ENCODE measurements around the gene PCDHGA4.
"Not testable (repeated sequence)": the region's sequence is repeated elsewhere in the genome, so short reads cannot be mapped to it uniquely, and the experiment has no call there.

The PCDHGA4 gene

DNA sequence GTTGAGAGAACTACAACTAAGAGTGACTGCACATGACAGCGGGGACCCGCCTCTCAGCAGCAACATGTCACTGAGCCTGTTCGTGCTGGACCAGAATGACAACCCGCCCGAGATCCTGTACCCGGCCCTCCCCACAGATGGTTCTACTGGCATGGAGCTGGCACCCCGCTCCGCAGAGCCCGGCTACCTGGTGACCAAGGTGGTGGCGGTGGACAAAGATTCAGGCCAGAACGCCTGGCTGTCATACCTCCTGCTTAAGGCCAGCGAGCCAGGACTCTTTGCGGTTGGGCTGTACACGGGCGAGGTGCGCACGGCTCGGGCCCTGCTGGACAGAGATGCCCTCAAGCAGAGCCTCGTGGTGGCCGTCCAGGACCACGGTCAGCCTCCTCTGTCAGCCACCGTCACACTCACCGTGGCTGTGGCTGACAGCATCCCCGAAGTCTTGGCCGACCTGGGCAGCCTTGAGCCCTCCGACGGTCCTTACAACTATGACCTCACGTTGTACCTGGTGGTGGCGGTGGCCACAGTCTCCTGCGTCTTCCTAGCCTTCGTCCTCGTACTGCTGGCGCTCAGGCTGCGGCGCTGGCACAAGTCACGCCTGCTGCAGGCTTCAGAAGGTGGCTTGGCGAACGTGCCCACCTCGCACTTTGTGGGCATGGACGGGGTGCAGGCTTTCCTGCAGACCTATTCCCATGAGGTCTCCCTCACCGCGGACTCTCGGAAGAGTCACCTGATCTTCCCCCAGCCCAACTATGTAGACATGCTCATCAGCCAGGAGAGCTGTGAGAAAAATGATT is 29.8 kb downstream of the PCDHGA4 start:
- no peak for DNase-seq

DNA sequence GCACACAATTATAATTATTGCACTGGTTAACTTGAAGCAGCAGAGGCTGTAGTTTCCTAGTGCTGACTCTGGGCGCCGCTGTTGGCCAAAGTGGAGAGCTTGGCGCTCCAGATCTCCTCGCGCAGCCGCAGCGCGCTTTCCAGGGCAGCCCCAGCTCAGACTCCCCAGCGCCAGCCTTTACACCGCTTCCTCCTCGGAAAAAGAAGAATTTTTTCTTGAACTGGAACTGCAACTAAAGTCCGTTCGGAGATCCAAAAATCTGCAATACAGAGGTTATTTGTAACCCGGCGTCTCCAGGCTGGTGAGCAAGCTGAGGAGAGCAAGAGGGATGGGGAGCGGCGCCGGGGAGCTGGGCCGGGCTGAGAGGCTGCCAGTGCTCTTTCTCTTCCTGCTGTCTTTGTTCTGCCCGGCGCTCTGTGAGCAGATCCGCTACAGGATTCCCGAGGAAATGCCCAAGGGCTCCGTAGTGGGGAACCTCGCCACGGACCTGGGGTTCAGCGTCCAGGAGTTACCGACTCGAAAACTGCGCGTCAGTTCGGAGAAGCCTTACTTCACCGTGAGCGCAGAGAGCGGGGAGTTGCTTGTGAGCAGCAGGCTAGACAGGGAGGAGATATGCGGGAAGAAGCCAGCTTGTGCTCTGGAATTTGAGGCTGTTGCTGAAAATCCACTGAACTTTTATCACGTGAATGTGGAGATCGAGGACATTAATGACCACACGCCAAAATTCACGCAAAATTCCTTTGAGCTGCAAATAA is 32.9 kb downstream of the PCDHGA4 start, which contains the start of gene PCDHGB4:
PCDHGB4 (plus strand) TSS at position 142 of the 755 bp plus-strand sequence; CDS start at position 329, 187 bp downstream.
- DNase-seq: not testable (repeated sequence)

DNA sequence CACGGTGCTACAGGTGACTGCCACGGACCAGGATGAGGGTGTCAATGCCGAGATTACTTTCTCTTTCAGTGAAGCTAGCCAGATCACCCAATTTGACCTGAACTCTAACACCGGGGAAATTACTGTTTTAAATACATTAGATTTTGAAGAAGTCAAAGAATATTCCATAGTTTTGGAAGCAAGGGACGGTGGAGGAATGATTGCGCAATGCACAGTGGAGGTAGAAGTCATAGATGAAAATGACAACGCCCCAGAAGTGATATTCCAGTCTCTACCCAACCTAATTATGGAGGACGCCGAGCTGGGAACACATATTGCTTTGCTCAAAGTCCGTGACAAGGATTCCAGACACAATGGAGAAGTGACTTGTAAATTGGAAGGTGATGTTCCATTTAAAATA is 33.8 kb downstream of the PCDHGA4 start:
- no peak for DNase-seq

DNA sequence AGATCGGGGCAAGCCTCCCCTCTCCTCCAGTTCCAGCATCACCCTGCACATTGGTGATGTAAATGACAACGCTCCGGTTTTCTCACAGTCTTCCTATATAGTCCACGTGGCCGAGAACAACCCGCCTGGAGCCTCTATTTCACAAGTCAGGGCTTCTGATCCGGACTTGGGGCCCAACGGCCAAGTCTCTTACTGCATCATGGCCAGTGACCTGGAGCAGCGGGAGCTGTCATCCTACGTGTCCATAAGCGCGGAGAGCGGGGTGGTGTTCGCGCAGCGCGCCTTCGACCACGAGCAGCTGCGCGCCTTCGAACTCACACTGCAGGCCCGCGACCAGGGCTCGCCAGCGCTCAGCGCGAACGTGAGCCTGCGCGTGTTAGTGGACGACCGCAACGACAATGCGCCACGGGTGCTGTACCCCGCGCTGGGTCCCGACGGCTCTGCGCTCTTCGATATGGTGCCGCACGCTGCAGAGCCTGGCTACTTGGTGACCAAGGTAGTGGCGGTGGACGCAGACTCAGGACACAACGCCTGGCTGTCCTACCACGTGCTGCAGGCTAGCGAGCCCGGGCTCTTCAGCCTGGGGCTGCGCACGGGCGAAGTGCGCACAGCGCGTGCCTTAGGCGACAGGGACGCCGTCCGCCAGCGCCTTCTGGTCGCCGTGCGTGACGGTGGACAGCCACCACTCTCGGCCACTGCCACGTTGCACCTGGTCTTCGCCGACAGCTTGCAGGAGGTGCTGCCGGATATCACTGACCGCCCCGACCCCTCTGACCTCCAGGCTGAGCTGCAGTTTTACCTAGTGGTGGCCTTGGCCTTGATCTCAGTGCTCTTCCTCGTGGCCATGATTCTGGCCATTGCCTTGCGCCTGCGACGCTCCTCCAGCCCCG is 34.6 kb downstream of the PCDHGA4 start:
- DNase-seq: no peak

DNA sequence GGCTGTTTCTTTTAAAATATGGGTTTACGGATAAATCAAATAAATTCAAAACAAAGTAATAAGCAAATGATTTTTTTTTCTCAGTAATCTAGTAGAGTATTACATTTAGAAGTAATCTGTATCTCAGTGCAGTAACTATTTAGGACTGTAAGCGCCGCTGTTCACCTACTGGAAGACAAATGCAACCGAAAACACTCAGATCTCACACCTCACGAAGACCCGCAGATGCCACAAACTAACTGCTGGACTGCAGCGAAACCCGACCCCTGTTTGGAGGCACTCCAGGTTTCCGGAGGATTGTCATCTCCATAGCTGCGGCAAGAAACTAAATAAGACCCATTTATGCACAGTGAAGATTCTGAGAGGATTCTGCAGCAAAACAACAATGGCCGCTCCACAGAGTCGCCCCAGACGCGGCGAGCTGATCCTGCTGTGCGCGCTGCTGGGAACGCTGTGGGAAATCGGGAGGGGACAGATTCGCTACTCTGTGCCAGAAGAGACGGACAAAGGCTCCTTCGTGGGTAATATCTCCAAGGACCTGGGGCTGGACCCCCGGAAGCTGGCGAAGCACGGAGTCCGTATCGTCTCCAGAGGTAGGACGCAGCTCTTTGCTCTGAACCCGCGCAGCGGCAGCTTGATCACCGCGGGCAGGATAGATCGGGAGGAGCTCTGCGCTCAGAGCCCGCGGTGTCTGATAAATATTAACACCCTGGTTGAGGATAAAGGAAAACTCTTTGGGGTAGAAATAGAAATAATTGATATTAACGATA is 37.8 kb downstream of the PCDHGA4 start, which contains the start of gene PCDHGA8:
PCDHGA8 (plus strand) TSS at position 205 of the 770 bp plus-strand sequence; CDS start at position 386, 181 bp downstream.
- no peak for DNase-seq

DNA sequence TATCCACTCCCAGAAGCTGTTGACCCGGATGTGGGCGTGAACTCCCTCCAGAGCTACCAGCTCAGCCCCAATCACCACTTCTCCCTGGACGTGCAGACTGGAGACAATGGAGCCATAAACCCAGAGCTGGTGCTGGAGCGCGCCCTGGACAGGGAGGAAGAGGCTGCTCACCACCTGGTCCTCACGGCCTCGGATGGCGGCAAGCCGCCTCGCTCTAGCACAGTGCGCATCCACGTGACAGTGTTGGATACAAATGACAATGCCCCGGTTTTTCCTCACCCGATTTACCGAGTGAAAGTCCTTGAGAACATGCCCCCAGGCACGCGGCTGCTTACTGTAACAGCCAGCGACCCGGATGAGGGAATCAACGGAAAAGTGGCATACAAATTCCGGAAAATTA is 38.4 kb downstream of the PCDHGA4 start:
- no peak for DNase-seq

DNA sequence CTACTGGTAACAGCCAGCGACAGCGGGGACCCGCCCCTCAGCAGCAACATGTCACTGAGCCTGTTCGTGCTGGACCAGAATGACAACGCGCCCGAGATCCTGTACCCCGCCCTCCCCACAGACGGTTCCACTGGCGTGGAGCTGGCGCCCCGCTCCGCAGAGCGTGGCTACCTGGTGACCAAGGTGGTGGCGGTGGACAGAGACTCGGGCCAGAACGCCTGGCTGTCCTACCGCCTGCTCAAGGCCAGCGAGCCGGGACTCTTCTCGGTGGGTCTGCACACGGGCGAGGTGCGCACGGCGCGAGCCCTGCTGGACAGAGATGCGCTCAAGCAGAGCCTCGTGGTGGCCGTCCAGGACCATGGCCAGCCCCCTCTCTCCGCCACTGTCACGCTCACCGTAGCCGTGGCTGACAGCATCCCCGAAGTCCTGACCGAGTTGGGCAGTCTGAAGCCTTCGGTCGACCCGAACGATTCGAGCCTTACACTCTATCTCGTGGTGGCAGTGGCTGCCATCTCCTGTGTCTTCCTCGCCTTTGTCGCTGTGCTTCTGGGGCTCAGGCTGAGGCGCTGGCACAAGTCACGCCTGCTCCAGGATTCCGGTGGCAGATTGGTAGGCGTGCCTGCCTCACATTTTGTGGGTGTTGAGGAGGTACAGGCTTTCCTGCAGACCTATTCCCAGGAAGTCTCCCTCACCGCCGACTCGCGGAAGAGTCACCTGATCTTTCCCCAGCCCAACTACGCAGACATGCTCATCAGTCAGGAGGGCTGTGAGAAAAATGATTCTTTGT is 39.8 kb downstream of the PCDHGA4 start:
- DNase-seq: not testable (repeated sequence)

DNA sequence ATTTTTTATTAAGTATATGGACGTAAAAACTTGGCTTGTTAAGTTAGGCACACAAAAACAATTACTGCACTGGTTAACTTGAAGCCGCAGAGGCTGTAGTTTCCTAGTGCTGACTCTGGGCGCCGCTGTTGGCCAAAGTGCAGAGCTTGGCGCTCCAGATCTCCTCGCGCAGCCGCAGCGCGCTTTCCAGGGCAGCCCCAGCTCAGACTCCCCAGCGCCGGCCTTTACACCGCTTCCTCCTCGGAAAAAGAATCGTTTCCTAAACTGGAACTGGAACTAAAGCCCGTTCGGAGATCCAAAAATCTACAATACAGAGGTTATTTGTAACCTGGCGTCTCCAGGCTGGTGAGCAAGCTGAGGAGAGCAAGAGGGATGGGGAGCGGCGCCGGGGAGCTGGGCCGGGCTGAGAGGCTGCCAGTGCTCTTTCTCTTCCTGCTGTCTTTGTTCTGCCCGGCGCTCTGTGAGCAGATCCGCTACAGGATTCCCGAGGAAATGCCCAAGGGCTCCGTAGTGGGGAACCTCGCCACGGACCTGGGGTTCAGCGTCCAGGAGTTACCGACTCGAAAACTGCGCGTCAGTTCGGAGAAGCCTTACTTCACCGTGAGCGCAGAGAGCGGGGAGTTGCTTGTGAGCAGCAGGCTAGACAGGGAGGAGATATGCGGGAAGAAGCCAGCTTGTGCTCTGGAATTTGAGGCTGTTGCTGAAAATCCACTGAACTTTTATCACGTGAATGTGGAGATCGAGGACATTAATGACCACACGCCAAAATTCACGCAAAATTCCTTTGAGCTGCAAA is 43.1 kb downstream of the PCDHGA4 start, which contains the start of gene PCDHGB5:
PCDHGB5 (plus strand) TSS at position 192 of the 796 bp plus-strand sequence; CDS start at position 373, 181 bp downstream.
- DNase-seq: peak in 2 of 5 donors; percentile 18 to 24

DNA sequence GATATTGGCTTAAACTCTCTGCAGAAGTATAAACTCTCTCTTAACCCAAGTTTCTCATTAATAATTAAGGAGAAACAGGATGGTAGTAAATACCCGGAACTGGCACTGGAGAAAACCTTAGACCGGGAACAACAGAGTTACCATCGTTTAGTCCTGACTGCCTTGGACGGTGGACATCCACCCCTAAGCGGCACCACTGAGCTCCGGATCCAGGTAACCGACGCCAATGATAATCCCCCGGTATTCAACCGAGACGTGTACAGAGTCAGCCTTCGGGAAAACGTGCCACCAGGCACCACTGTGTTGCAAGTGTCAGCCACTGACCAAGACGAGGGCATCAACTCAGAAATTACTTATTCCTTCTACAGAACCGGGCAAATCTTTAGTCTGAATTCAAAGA is 43.8 kb downstream of the PCDHGA4 start:
- no peak for DNase-seq

DNA sequence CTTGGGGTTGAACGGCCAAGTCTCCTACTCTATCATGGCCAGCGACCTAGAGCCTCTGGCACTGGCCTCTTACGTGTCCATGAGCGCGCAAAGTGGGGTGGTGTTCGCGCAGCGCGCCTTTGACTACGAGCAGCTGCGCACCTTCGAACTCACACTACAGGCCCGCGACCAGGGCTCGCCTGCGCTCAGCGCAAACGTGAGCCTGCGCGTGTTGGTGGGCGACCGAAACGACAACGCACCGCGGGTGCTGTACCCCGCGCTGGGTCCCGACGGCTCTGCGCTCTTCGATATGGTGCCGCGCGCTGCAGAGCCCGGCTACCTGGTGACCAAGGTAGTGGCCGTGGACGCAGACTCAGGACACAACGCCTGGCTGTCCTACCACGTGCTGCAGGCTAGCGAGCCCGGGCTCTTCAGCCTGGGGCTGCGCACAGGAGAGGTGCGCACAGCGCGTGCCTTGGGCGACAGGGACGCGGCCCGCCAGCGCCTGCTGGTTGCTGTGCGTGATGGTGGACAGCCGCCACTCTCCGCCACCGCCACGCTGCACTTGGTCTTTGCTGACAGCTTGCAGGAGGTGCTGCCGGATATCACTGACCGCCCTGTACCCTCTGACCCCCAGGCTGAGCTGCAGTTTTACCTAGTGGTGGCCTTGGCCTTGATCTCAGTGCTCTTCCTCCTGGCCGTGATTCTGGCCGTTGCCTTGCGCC is 44.9 kb downstream of the PCDHGA4 start:
- DNase-seq: no peak

DNA sequence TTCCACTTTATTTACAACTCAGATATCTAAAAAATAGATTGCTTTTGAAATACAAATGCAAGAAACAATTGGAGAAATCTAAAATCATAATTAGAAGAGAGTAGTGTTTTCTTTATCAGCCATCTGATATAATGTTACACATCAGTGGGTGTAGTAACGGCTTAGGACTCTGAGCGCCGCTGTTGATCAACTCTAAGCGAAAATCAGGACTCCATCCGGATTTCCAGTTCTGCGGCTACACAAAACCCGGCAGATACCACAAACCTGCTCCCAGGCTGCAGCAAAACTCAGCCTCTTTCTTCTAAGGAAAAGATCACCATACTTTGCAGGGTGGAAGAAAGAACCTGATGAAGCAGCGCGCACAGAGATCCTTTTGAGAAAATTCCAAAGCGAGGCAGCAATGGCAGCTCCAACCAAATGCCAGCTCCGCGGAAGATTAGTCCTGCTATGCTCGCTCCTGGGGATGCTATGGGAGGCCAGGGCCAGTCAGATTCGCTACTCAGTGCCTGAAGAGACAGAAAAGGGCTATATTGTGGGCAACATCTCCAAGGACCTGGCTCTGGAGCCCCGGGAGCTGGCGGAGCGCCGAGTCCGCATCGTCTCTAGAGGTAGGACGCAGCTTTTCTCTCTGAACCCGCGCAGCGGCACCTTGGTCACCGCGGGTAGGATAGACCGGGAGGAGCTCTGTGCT is 47.9 kb downstream of the PCDHGA4 start, which contains the start of gene PCDHGA9:
PCDHGA9 (plus strand) TSS at position 226 of the 691 bp plus-strand sequence; CDS start at position 401, 175 bp downstream.
- no peak for DNase-seq

DNA sequence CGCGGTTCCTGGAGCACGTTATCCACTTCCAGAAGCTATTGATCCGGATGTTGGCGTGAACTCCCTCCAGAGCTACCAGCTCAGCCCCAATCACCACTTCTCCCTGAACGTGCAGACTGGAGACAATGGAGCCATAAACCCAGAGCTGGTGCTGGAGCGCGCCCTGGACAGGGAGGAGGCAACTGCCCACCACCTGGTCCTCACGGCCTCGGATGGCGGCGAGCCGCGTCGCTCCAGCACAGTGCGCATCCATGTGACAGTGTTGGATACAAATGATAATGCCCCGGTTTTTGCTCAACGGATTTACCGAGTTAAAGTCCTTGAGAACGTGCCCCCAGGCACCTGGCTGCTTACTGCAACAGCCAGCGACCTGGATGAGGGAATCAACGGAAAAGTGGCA is 48.6 kb downstream of the PCDHGA4 start:
- DNase-seq: no peak

Measured in T-helper 1 cell (primary cell).